OCI-LY7 (cell line): ENCODE data around the gene RNF144A.

ENCODE experiments used
- EZH2phosphoT487 ChIP-seq: fragments of 200-600 bp; sonication (generic); IDR thresholded peaks from 2 replicates; pipeline ENCODE4 v1.6.1; 2018; ENCODE audit warnings: low read depth, borderline replicate concordance, mild to moderate bottlenecking, mixed run types, antibody characterized with exemption, low read length, moderate library complexity, mixed read lengths
- TF ChIP-seq, protein P1 (sequence below): fragments of 200-600 bp; sonication (generic); conservative IDR thresholded peaks from 2 replicates; pipeline ENCODE4 v1.5.1; 2014; ENCODE audit warnings: mild to moderate bottlenecking, antibody characterized with exemption, low read length, moderate library complexity, mixed read lengths

DNA sequence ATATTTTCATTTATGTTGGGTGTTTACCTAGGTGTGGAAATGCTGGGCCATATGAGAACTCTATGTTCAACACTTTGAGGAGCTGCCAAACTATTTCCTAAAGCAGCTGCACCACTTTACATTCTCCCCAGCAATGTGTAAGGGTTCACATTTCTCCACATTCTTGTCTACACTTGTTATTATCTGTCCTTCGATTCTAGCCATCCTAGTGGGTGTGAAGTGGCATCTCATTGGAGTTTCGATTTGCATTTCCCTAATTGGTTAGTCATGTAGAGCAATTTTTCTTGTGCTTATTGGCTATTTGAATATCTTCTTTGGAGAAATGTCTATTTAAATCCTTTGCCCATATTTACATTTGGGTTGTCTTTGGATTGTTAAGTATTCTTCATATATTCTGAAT, 21.9 kb downstream of the RNF144A start:
- TF ChIP-seq, protein P1, sequence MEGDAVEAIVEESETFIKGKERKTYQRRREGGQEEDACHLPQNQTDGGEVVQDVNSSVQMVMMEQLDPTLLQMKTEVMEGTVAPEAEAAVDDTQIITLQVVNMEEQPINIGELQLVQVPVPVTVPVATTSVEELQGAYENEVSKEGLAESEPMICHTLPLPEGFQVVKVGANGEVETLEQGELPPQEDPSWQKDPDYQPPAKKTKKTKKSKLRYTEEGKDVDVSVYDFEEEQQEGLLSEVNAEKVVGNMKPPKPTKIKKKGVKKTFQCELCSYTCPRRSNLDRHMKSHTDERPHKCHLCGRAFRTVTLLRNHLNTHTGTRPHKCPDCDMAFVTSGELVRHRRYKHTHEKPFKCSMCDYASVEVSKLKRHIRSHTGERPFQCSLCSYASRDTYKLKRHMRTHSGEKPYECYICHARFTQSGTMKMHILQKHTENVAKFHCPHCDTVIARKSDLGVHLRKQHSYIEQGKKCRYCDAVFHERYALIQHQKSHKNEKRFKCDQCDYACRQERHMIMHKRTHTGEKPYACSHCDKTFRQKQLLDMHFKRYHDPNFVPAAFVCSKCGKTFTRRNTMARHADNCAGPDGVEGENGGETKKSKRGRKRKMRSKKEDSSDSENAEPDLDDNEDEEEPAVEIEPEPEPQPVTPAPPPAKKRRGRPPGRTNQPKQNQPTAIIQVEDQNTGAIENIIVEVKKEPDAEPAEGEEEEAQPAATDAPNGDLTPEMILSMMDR, result no peak
- TF ChIP-seq EZH2phosphoT487, result no peak
